ENCODE results near the gene PSD. TPM values are rescaled to one million over a fixed set of nuclear protein-coding genes. Genes with fewer than 3 reads are reported as not detected.
A peak's percentile ranks its signal among the peaks of the same experiment; 100 is the strongest.

PSD gene
- total RNA-seq, 1 experiment from 2014 or later = 0.75 TPM

- Mint-ChIP-seq H3K4me1 (ENCODE audit: insufficient read depth, unreplicated experiment) (no peaks in the 10 kb centered on the region), H3K4me3 (ENCODE audit: unreplicated experiment) (no peak overlapping the region), H3K27ac (ENCODE audit: low read depth, unreplicated experiment) (no peak overlapping the region), H3K27me3 (ENCODE audit: insufficient read depth, unreplicated experiment) (peaks cover 64% of the 10 kb centered on the region), H3K36me3 (ENCODE audit: insufficient read depth, unreplicated experiment) (no peaks in the 10 kb centered on the region), H3K9me3 (ENCODE audit: unreplicated experiment) (no peaks in the 10 kb centered on the region)
- ChIA-PET CTCF (interaction anchor here (0.6 to 3.1 kb wide), 6 partner anchors 8 to 245 kb away, joined by 3 to 14 read pairs (median 5); no protein-coding TSS in a partner anchor), POLR2A (interaction anchor here (0.5 to 1.9 kb wide), 3 partner anchors 10 to 294 kb away, joined by 3 to 5 read pairs (median 3); no protein-coding TSS in a partner anchor)
- DNase-seq (ENCODE audit: unreplicated experiment) = no peak
- intact Hi-C loops (cut with micrococcal nuclease) = no loop called here
- no TSS peak for BruUV-seq (replicated peaks)
- TF ChIP-seq CTCF (IDR thresholded peaks at IDR 0.05; ENCODE audit: unreplicated experiment) = no peak
Measured at GRCh38 chr10:102411341-102412255, 7.0 kb downstream of the PSD start.

- no peak for DNase-seq (ENCODE audit: unreplicated experiment)
- Mint-ChIP-seq H3K36me3 (ENCODE audit: insufficient read depth, unreplicated experiment) (no peaks in the 10 kb centered on the region), H3K4me3 (ENCODE audit: unreplicated experiment) (no peak overlapping the region), H3K27ac (ENCODE audit: low read depth, unreplicated experiment) (no peak overlapping the region), H3K4me1 (ENCODE audit: insufficient read depth, unreplicated experiment) (no peaks in the 10 kb centered on the region), H3K9me3 (ENCODE audit: unreplicated experiment) (no peaks in the 10 kb centered on the region), H3K27me3 (ENCODE audit: insufficient read depth, unreplicated experiment) (peaks cover 54% of the 10 kb centered on the region)
- intact Hi-C loops (cut with micrococcal nuclease) = no loop called here
- ChIA-PET CTCF (interaction anchor here (0.6 to 1.5 kb wide), 4 partner anchors 8 to 175 kb away, joined by 4 to 9 read pairs (median 6); no protein-coding TSS in a partner anchor), POLR2A (interaction anchor here (1.4 to 1.9 kb wide), 2 partner anchors 10 to 15 kb away, joined by 7 to 9 read pairs; partner anchors contain the start of genes FBXL15 and NFKB2)
- no peak for TF ChIP-seq CTCF (IDR thresholded peaks at IDR 0.05; ENCODE audit: unreplicated experiment)
- no TSS peak for BruUV-seq (replicated peaks)
Measured at GRCh38 chr10:102410429-102411073, 8.0 kb downstream of the PSD start.

GRCh38 chr10:102409604-102410428, 8.8 kb downstream of the PSD start:
- intact Hi-C loops (cut with micrococcal nuclease) = no loop called here
- peaks cover 53% of the 10 kb centered on the region for H3K27me3 Mint-ChIP-seq (ENCODE audit: insufficient read depth, unreplicated experiment)
- TF ChIP-seq CTCF (IDR thresholded peaks at IDR 0.05; ENCODE audit: unreplicated experiment) = no peak
- ChIA-PET POLR2A (interaction anchor here (0.6 to 1.9 kb wide), 4 partner anchors 11 to 23 kb away, joined by 3 to 9 read pairs (median 6); partner anchors contain the start of genes CUEDC2, FBXL15 and NFKB2), CTCF (interaction anchor here (0.6 to 1.5 kb wide), 3 partner anchors 10 to 174 kb away, joined by 4 to 9 read pairs (median 6); no protein-coding TSS in a partner anchor)
- no peaks in the 10 kb centered on the region for H3K36me3 Mint-ChIP-seq (ENCODE audit: insufficient read depth, unreplicated experiment)
- no TSS peak for BruUV-seq (replicated peaks)
- peak overlapping the region; percentile 55 for H3K4me3 Mint-ChIP-seq (ENCODE audit: unreplicated experiment)
- H3K9me3 Mint-ChIP-seq (ENCODE audit: unreplicated experiment) = no peaks in the 10 kb centered on the region
- DNase-seq (ENCODE audit: unreplicated experiment) = no peak
- H3K27ac Mint-ChIP-seq (ENCODE audit: low read depth, unreplicated experiment) = no peak overlapping the region
- H3K4me1 Mint-ChIP-seq (ENCODE audit: insufficient read depth, unreplicated experiment) = no peaks in the 10 kb centered on the region

All from MCF 10A (cell line).